ENCODE data around the gene NOB1. TPM values are rescaled to one million over a fixed set of nuclear protein-coding genes. Genes with fewer than 3 reads are reported as not detected.

NOB1 gene
- total and polyA plus RNA-seq, 4 donors, result 6.9 to 19.7 (median 12.5) TPM

DNA sequence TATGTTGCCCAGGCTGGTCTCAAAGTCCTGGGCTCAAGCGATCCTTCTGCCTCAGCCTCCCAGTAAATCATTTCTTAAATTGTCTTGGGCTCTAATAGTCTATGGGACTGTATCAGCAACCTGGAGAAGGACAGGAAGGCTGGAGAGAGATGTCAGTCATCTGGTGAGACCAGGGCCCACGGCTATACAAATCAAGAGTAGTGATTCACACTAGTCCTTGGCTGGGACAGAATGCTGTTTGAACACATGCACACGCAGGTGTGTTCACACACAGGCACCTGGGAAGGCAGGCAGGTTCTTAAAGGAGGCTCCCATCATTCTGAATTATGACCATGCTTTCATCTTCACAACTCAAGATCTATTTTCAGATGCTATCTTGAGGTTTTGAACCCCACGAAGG lies 42.4 kb downstream of the NOB1 start:
- Histone ChIP-seq H3K9me3 (ENCODE audit: control insufficient read depth in 4 of 4, low read length in 3 of 4) (no peaks in the 10 kb centered on the region), H3K27ac (ENCODE audit: low read depth in 1 of 2, low read length in 2 of 2) (no peak overlapping the region), H3K4me1 (ENCODE audit: control insufficient read depth in 4 of 4, insufficient read depth in 4 of 4, low read length in 3 of 4) (peaks cover 0 to 2% (median 0%) of the 10 kb centered on the region in 4 donors), H3K36me3 (ENCODE audit: control insufficient read depth in 4 of 4, insufficient read depth in 3 of 4, low read depth in 1 of 4, low read length in 3 of 4) (peaks cover 0 to 6% (median 2%) of the 10 kb centered on the region in 4 donors), H3K27me3 (ENCODE audit: control insufficient read depth in 4 of 4, insufficient read depth in 4 of 4, low read length in 3 of 4) (no peaks in the 10 kb centered on the region), H3K9ac (ENCODE audit: low read depth in 1 of 2, low read length in 2 of 2) (no peak overlapping the region), H3K4me3 (ENCODE audit: low read depth in 1 of 3, low read length in 3 of 3) (no peak overlapping the region)
- DNase-seq (ENCODE audit: low spot score), result no peak
- WGBS, result 92% methylated on average over 4 of the region's 4 CpGs
- TF ChIP-seq RXRA (IDR thresholded peaks at IDR 0.05), result no peak
- no peak for TF ChIP-seq JUND (IDR thresholded peaks at IDR 0.05)
- TF ChIP-seq YY1 (IDR thresholded peaks at IDR 0.05), result no peak
- TF ChIP-seq, protein P1, sequence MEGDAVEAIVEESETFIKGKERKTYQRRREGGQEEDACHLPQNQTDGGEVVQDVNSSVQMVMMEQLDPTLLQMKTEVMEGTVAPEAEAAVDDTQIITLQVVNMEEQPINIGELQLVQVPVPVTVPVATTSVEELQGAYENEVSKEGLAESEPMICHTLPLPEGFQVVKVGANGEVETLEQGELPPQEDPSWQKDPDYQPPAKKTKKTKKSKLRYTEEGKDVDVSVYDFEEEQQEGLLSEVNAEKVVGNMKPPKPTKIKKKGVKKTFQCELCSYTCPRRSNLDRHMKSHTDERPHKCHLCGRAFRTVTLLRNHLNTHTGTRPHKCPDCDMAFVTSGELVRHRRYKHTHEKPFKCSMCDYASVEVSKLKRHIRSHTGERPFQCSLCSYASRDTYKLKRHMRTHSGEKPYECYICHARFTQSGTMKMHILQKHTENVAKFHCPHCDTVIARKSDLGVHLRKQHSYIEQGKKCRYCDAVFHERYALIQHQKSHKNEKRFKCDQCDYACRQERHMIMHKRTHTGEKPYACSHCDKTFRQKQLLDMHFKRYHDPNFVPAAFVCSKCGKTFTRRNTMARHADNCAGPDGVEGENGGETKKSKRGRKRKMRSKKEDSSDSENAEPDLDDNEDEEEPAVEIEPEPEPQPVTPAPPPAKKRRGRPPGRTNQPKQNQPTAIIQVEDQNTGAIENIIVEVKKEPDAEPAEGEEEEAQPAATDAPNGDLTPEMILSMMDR (IDR thresholded peaks at IDR 0.05; ENCODE audit: low read depth, low read length, missing input control), result no peak
- TF ChIP-seq TAF1 (conservative IDR thresholded peaks at IDR 0.05), result no peak
- TF ChIP-seq, protein P2, sequence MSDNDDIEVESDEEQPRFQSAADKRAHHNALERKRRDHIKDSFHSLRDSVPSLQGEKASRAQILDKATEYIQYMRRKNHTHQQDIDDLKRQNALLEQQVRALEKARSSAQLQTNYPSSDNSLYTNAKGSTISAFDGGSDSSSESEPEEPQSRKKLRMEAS (IDR thresholded peaks at IDR 0.05), result no peak

DNA sequence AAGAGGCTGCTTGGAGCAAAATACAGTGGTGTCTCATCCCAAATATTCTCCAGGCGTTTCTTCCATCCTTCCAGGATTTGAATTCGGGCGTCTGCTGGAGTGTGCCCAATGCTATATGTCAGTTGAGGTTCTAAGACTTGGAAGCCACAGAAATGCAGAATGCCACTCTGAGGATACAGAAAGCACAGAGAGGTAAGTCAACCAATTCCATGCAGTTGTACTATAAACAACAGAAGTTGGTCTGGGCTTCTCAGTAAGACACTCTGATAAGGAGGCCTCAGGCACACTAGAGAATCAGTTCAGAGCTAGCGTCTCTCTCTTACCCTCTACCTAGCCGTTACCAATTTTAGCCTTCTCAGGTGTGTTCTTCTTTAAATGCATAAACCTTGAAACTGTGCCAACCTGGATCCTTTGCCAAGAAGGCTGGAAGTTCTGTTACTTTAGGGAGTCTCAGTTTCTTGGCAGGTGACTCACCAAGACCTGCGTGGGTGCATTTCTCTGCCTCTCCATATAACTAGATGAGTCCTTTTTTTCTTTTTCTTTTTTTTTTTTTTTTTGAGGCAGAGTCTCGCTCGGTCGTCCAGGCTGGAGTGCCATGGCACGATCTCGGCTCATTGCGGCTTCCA lies 43.5 kb downstream of the NOB1 start:
- H3K9me3 ChIP-seq (ENCODE audit: control insufficient read depth in 4 of 4, low read length in 3 of 4), result no peaks in the 10 kb centered on the region
- peaks cover 0 to 2% (median 0%) of the 10 kb centered on the region in 4 donors for H3K4me1 ChIP-seq (ENCODE audit: control insufficient read depth in 4 of 4, insufficient read depth in 4 of 4, low read length in 3 of 4)
- H3K9ac ChIP-seq (ENCODE audit: low read depth in 1 of 2, low read length in 2 of 2), result no peak overlapping the region
- 91% methylated on average over 12 of the region's 12 CpGs for WGBS
- peaks cover 0 to 6% (median 1%) of the 10 kb centered on the region in 4 donors for H3K36me3 ChIP-seq (ENCODE audit: control insufficient read depth in 4 of 4, insufficient read depth in 3 of 4, low read depth in 1 of 4, low read length in 3 of 4)
- no peak overlapping the region for H3K4me3 ChIP-seq (ENCODE audit: low read depth in 1 of 3, low read length in 3 of 3)
- DNase-seq (ENCODE audit: low spot score), result no peak
- no peak overlapping the region for H3K27ac ChIP-seq (ENCODE audit: low read depth in 1 of 2, low read length in 2 of 2)
- TF ChIP-seq GABPA (IDR thresholded peaks at IDR 0.05 in 1 of 2, conservative IDR thresholded peaks at IDR 0.05 in 1 of 2) (no peak), SP1 (IDR thresholded peaks at IDR 0.05) (no peak), RAD21 (IDR thresholded peaks at IDR 0.05) (no peak), HNF4G (IDR thresholded peaks at IDR 0.05) (no peak), EGR1 (IDR thresholded peaks at IDR 0.05; ENCODE audit: low read depth in 2 of 2) (no peak), FOXA1 (IDR thresholded peaks at IDR 0.05) (no peak), JUND (IDR thresholded peaks at IDR 0.05) (no peak), HNF4A (conservative IDR thresholded peaks at IDR 0.05) (no peak), TAF1 (conservative IDR thresholded peaks at IDR 0.05) (no peak)
- TF ChIP-seq, protein P2 (IDR thresholded peaks at IDR 0.05), result no peak
- TF ChIP-seq, protein P3, sequence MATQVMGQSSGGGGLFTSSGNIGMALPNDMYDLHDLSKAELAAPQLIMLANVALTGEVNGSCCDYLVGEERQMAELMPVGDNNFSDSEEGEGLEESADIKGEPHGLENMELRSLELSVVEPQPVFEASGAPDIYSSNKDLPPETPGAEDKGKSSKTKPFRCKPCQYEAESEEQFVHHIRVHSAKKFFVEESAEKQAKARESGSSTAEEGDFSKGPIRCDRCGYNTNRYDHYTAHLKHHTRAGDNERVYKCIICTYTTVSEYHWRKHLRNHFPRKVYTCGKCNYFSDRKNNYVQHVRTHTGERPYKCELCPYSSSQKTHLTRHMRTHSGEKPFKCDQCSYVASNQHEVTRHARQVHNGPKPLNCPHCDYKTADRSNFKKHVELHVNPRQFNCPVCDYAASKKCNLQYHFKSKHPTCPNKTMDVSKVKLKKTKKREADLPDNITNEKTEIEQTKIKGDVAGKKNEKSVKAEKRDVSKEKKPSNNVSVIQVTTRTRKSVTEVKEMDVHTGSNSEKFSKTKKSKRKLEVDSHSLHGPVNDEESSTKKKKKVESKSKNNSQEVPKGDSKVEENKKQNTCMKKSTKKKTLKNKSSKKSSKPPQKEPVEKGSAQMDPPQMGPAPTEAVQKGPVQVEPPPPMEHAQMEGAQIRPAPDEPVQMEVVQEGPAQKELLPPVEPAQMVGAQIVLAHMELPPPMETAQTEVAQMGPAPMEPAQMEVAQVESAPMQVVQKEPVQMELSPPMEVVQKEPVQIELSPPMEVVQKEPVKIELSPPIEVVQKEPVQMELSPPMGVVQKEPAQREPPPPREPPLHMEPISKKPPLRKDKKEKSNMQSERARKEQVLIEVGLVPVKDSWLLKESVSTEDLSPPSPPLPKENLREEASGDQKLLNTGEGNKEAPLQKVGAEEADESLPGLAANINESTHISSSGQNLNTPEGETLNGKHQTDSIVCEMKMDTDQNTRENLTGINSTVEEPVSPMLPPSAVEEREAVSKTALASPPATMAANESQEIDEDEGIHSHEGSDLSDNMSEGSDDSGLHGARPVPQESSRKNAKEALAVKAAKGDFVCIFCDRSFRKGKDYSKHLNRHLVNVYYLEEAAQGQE (IDR thresholded peaks at IDR 0.05), result no peak
- TF ChIP-seq, protein P1 (IDR thresholded peaks at IDR 0.05; ENCODE audit: low read depth, low read length, missing input control), result no peak
- H3K27me3 ChIP-seq (ENCODE audit: control insufficient read depth in 4 of 4, insufficient read depth in 4 of 4, low read length in 3 of 4), result no peaks in the 10 kb centered on the region

Measured in liver (tissue), 9 donors.